ENCODE results near the gene CIAO1. TPM values are rescaled to one million over a fixed set of nuclear protein-coding genes. Genes with fewer than 3 reads are reported as not detected.

Gene CIAO1
- total RNA-seq, 1 donor from 2014 or later: 54.6 TPM

DNA sequence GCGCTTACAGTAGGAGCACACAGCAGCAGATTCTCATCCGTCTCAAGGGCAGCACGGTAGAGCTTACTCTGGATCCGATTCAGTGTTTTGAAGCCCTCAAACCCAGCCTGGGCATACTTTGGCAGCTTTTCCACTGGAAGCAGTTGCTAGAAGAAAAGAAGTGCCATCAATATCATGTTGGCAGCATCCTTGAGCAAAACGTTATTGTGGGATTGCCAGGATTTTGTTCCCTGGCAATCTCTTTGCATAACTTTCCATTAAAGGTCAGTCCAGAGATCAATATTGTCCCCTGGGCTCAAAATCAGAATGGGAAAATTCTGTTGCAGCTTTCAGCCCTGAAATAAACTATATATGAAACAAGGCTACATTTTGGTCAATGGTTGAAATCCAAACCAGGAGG, 30.9 kb downstream of the CIAO1 start:
- Mint-ChIP-seq H3K4me3 (ENCODE audit: unreplicated experiment) (no peak overlapping the region), H3K4me1 (ENCODE audit: unreplicated experiment) (no peaks in the 10 kb centered on the region), H3K27ac (ENCODE audit: unreplicated experiment) (no peak overlapping the region), H3K27me3 (ENCODE audit: unreplicated experiment) (no peaks in the 10 kb centered on the region), H3K9me3 (ENCODE audit: unreplicated experiment) (no peaks in the 10 kb centered on the region), H3K36me3 (ENCODE audit: unreplicated experiment) (peaks cover 67% of the 10 kb centered on the region)
- TF ChIP-seq, protein P1, sequence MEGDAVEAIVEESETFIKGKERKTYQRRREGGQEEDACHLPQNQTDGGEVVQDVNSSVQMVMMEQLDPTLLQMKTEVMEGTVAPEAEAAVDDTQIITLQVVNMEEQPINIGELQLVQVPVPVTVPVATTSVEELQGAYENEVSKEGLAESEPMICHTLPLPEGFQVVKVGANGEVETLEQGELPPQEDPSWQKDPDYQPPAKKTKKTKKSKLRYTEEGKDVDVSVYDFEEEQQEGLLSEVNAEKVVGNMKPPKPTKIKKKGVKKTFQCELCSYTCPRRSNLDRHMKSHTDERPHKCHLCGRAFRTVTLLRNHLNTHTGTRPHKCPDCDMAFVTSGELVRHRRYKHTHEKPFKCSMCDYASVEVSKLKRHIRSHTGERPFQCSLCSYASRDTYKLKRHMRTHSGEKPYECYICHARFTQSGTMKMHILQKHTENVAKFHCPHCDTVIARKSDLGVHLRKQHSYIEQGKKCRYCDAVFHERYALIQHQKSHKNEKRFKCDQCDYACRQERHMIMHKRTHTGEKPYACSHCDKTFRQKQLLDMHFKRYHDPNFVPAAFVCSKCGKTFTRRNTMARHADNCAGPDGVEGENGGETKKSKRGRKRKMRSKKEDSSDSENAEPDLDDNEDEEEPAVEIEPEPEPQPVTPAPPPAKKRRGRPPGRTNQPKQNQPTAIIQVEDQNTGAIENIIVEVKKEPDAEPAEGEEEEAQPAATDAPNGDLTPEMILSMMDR (IDR thresholded peaks at IDR 0.05): no peak
- DNase-seq (ENCODE audit: extremely low spot score, unreplicated experiment): no peak

DNA sequence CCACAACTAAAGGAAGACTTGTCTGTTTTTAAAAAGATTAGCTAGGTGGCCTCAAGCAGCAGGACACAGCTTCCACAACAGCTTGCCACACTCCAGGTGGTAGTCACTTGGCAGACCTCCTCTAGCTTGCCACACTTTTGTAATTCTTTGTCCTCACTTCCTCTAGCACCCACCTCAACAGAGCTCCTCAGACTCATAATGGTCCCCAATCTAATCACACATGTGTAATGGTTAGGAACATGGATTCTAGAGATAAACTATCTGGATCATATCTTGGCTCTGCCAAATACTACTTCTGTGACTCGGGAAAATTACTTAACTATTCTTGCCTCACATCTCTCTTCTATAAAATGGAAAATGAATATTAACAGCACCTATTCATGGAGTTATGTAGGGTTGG, 35.8 kb downstream of the CIAO1 start:
- Mint-ChIP-seq H3K27ac (ENCODE audit: unreplicated experiment) (no peak overlapping the region), H3K36me3 (ENCODE audit: unreplicated experiment) (peaks cover 56% of the 10 kb centered on the region), H3K4me3 (ENCODE audit: unreplicated experiment) (no peak overlapping the region), H3K4me1 (ENCODE audit: unreplicated experiment) (peaks cover 27% of the 10 kb centered on the region), H3K27me3 (ENCODE audit: unreplicated experiment) (no peaks in the 10 kb centered on the region), H3K9me3 (ENCODE audit: unreplicated experiment) (no peaks in the 10 kb centered on the region)
- DNase-seq (ENCODE audit: extremely low spot score, unreplicated experiment): no peak
- TF ChIP-seq, protein P1 (IDR thresholded peaks at IDR 0.05): no peak

DNA sequence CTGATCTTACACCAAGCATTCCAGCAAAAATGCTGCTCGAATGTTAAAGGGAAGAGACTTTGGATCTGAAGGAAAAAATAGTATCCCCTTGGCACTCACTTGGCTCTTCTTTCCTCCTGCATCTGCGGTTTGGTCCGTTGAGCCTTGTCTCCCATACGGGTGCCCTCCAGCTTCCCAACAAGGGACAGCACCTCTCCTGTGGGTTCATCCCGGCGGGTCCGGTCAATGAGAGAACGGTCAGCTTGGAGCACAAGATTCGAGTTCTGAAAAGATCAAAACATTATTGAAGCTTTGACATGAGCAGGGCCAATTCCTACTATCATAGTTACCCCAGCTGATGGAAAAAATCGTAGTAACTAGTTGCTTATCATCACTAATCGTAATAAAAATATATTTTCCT, 38.6 kb downstream of the CIAO1 start:
- no peaks in the 10 kb centered on the region for H3K27me3 Mint-ChIP-seq (ENCODE audit: unreplicated experiment)
- no peaks in the 10 kb centered on the region for H3K9me3 Mint-ChIP-seq (ENCODE audit: unreplicated experiment)
- TF ChIP-seq, protein P1 (IDR thresholded peaks at IDR 0.05): no peak
- peaks cover 33% of the 10 kb centered on the region for H3K36me3 Mint-ChIP-seq (ENCODE audit: unreplicated experiment)
- DNase-seq (ENCODE audit: extremely low spot score, unreplicated experiment): no peak
- peaks cover 27% of the 10 kb centered on the region for H3K4me1 Mint-ChIP-seq (ENCODE audit: unreplicated experiment)
- H3K27ac Mint-ChIP-seq (ENCODE audit: unreplicated experiment): peak overlapping the region; percentile 95
- peak overlapping the region; percentile 100 for H3K4me3 Mint-ChIP-seq (ENCODE audit: unreplicated experiment)

DNA sequence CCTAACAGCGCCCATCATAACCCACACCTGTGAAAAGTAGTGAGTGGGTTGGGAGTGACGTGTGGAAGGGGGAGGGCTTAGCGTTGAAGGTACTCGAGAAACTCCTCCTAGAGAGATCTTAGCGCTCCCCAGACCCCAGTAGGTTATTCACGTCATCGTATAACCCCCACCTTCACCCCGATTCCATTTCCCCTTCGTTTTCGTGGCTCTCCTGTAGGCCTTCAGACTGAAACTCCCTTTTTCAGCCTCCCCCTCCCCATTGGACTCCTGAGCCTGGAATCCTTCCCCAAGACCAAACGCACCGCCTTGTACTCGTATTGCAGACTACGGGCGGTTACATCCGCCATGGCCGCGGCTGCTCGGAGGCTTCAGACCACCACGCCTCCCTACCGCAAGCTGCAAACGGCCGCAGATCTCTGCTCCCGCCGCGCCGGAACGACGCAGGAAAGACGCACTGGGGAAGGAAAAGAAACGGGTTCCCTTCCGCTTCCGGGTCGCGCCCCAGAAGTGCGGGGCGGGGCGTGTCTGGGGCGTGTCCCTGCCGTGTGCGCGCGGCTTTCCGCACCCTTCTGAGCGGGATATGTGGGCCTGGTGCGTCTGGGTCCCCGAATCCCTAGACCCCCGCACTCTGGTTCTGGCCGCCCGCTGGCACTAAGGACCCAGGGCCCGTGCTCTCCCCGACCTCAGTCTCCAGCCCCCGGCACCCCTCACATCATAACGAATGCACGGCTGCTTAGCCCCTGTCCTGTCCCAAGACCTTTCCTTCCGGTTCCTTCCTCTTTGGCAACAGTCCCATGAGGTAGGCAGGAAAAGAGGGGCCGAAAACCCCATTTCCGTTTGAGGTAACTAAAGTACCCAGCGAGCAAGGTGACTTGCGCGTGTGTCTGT, 39.3 kb downstream of the CIAO1 start, which contains the start of gene SNRNP200:
SNRNP200 (minus strand) TSS at position 456 of the 888 bp plus-strand sequence; CDS start at position 347, 109 bp downstream.
- Mint-ChIP-seq H3K36me3 (ENCODE audit: unreplicated experiment) (peaks cover 31% of the 10 kb centered on the region), H3K27me3 (ENCODE audit: unreplicated experiment) (no peaks in the 10 kb centered on the region), H3K9me3 (ENCODE audit: unreplicated experiment) (no peaks in the 10 kb centered on the region), H3K27ac (ENCODE audit: unreplicated experiment) (peak within 1 kb of the TSS; percentile 95), H3K4me3 (ENCODE audit: unreplicated experiment) (peak within 1 kb of the TSS; percentile 100), H3K4me1 (ENCODE audit: unreplicated experiment) (peaks cover 27% of the 10 kb centered on the region)
- peak; percentile 90 for DNase-seq (ENCODE audit: extremely low spot score, unreplicated experiment)
- TF ChIP-seq, protein P1 (IDR thresholded peaks at IDR 0.05): no peak

DNA sequence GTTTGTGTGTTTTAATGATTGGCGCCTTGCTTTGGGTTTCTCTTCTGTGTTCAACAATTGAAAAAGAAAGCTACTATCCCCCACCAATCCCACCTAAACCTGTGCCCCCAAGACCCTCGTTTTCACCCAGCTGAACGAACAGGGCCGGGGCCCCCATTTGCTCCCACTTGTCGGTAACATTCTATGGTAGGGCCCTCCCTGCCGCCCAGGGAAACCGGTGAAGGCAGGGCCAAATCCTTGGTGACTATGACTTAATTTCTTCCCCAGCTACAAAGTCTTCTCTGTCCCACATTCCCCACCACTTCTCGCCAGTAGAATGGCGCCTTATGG, 39.9 kb downstream of the CIAO1 start:
- Mint-ChIP-seq H3K4me3 (ENCODE audit: unreplicated experiment) (peak overlapping the region; percentile 100), H3K9me3 (ENCODE audit: unreplicated experiment) (no peaks in the 10 kb centered on the region), H3K36me3 (ENCODE audit: unreplicated experiment) (peaks cover 31% of the 10 kb centered on the region), H3K4me1 (ENCODE audit: unreplicated experiment) (peaks cover 27% of the 10 kb centered on the region), H3K27me3 (ENCODE audit: unreplicated experiment) (no peaks in the 10 kb centered on the region), H3K27ac (ENCODE audit: unreplicated experiment) (peak overlapping the region; percentile 95)
- TF ChIP-seq, protein P1 (IDR thresholded peaks at IDR 0.05): no peak
- DNase-seq (ENCODE audit: extremely low spot score, unreplicated experiment): no peak

Measured in osteocyte (in vitro differentiated cells).